ENCODE results near the gene KIF6. TPM values are rescaled to one million over a fixed set of nuclear protein-coding genes. Genes with fewer than 3 reads are reported as not detected.

The KIF6 gene
- polyA plus RNA-seq, 2 of the 4 experiments (the other 2 are of a cell fraction), result 0.05 to 0.39 TPM

GRCh38 chr6:39649996-39650395 lies 75.2 kb downstream of the KIF6 start (continued):
- TF ChIP-seq E2F6 (IDR thresholded peaks at IDR 0.05; ENCODE audit: borderline replicate concordance, low read depth) (no peak), BCL3 (IDR thresholded peaks at IDR 0.05) (no peak), CHD2 (IDR thresholded peaks at IDR 0.05; ENCODE audit: low read length, partially characterized antibody) (no peak), ESRRA (IDR thresholded peaks at IDR 0.05; ENCODE audit: borderline replicate concordance, low read length) (no peak), CEBPB (IDR thresholded peaks at IDR 0.05) (no peak), FOSB (CRISPR knock-in tag; IDR thresholded peaks at IDR 0.05) (no peak), USF2 (IDR thresholded peaks at IDR 0.05) (no peak), BHLHE40 (IDR thresholded peaks at IDR 0.05; ENCODE audit: low read depth, low read length) (no peak)

GRCh38 chr6:39646751-39647420 lies 78.3 kb downstream of the KIF6 start:
- H3K9me3 ChIP-seq, result no peaks in the 10 kb centered on the region
- FAIRE-seq (no peak), ATAC-seq (no peak), DNase-seq (ENCODE audit: low read depth in 1 of 2, low spot score in 1 of 2) (no peak)
- POLR2A ChIA-PET, result no interaction called here
- H3K4me2 ChIP-seq, result no peak overlapping the region
- no peak overlapping the region for H3K27ac ChIP-seq
- CTCF ChIA-PET, result no interaction called here
- WGBS (ENCODE audit: missing lambda C conversion rate), result 56% methylated on average over 5 of the region's 5 CpGs
- no peaks in the 10 kb centered on the region for H3K4me1 ChIP-seq
- TF ChIP-seq ZFP36 (IDR thresholded peaks at IDR 0.05; ENCODE audit: borderline replicate concordance, partially characterized antibody), result no peak
- no peak for TF ChIP-seq REST (IDR thresholded peaks at IDR 0.05)
- TF ChIP-seq CBX2 (IDR thresholded peaks at IDR 0.05; ENCODE audit: borderline replicate concordance, low read depth), result no peak
- no peak for TF ChIP-seq ZSCAN20 (CRISPR knock-in tag; IDR thresholded peaks at IDR 0.05)
- TF ChIP-seq CEBPB (IDR thresholded peaks at IDR 0.05), result no peak
- no peak for TF ChIP-seq CHD2 (IDR thresholded peaks at IDR 0.05; ENCODE audit: low read length, partially characterized antibody)
- TF ChIP-seq HDAC2 (IDR thresholded peaks at IDR 0.05), result no peak
- TF ChIP-seq USF2 (IDR thresholded peaks at IDR 0.05), result no peak
- no peak for TF ChIP-seq POLR2A (IDR thresholded peaks at IDR 0.05; ENCODE audit: low read length)
- TF ChIP-seq RNF2 (IDR thresholded peaks at IDR 0.05; ENCODE audit: borderline replicate concordance, low read depth), result no peak
- no peak for TF ChIP-seq NFE2L2 (conservative IDR thresholded peaks at IDR 0.05; ENCODE audit: low read length)
- no peak for TF ChIP-seq HOXB13 (CRISPR knock-in tag; IDR thresholded peaks at IDR 0.05; ENCODE audit: low read depth)
- no peak for TF ChIP-seq ELK1 (IDR thresholded peaks at IDR 0.05; ENCODE audit: low read depth, low read length)
- no peak for TF ChIP-seq ZNF302 (CRISPR knock-in tag; IDR thresholded peaks at IDR 0.05)
- TF ChIP-seq ZC3H11A (IDR thresholded peaks at IDR 0.05), result no peak
- TF ChIP-seq, protein P1, sequence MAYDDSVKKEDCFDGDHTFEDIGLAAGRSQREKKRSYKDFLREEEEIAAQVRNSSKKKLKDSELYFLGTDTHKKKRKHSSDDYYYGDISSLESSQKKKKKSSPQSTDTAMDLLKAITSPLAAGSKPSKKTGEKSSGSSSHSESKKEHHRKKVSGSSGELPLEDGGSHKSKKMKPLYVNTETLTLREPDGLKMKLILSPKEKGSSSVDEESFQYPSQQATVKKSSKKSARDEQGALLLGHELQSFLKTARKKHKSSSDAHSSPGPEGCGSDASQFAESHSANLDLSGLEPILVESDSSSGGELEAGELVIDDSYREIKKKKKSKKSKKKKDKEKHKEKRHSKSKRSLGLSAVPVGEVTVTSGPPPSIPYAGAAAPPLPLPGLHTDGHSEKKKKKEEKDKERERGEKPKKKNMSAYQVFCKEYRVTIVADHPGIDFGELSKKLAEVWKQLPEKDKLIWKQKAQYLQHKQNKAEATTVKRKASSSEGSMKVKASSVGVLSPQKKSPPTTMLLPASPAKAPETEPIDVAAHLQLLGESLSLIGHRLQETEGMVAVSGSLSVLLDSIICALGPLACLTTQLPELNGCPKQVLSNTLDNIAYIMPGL (CRISPR knock-in tag; IDR thresholded peaks at IDR 0.05; ENCODE audit: borderline replicate concordance), result no peak
- TF ChIP-seq ESRRA (IDR thresholded peaks at IDR 0.05; ENCODE audit: borderline replicate concordance, low read length), result no peak
- TF ChIP-seq SMC3 (IDR thresholded peaks at IDR 0.05), result no peak
- no peak for TF ChIP-seq TFCP2L1 (CRISPR knock-in tag; IDR thresholded peaks at IDR 0.05)
- no peak for TF ChIP-seq RAD21 (conservative IDR thresholded peaks at IDR 0.05 in 1 of 2, IDR thresholded peaks at IDR 0.05 in 1 of 2)
- H3K4me3 ChIP-seq, result no peak overlapping the region

All from A549 (cell line).